GM12801 (cell line): ENCODE results near the gene TSPAN18.

ENCODE experiments used
- TF ChIP-seq, protein P1 (sequence below): IDR thresholded peaks from one replicate; pipeline ENCODE4 v1.5.1; 2011; ENCODE audit warnings: control low read depth; ENCODE audit not compliant: insufficient read length; ENCODE audit errors: extremely low read depth

Gene TSPAN18, protein sequence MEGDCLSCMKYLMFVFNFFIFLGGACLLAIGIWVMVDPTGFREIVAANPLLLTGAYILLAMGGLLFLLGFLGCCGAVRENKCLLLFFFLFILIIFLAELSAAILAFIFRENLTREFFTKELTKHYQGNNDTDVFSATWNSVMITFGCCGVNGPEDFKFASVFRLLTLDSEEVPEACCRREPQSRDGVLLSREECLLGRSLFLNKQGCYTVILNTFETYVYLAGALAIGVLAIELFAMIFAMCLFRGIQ

DNA sequence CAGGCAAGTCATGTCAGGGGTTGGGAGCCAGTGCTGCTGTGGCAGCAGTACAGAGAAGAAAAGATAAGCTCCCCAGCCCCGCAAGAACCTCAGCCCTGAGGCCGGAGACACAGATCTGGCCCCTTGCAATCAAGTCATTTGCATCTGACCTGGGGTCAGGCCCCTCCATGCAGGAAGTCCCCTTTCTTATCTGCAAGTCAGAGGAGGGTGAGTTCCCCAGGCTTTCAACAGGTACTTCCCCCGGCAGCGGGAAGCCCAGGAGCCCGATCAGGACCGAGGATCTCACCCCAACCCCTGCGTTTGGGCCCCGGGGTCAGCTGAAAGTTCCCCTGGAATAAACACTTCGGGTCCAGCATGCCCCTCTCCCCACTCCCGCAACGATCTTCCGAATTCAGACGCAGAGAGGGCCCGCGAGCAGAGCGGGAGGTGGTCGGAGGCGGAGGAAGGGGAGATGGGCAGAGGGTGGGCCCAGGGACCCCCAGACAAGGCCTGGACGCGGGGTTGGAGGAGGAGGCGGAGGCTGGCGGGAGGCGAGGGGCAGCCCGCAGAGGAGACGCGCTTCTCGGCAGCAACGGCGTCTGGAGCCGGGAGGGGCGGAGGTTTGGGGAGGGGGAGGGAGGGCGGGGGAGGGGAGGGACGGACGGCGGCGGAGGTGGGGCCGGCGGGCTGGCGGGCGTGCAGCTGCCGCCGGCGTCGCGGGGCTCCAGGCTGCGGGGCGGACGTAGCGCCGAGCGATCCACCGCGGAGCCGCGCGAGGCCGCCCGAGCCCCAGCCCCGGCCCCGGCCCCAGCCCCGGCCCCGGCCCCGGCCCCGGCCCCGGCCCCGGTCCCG, at the start of gene TSPAN18:
Gene TSPAN18, plus strand, starts transcription at position 680 of the 831 bp plus-strand sequence. CDS start 179,455 bp downstream, outside the sequence.
- TF ChIP-seq, protein P1, sequence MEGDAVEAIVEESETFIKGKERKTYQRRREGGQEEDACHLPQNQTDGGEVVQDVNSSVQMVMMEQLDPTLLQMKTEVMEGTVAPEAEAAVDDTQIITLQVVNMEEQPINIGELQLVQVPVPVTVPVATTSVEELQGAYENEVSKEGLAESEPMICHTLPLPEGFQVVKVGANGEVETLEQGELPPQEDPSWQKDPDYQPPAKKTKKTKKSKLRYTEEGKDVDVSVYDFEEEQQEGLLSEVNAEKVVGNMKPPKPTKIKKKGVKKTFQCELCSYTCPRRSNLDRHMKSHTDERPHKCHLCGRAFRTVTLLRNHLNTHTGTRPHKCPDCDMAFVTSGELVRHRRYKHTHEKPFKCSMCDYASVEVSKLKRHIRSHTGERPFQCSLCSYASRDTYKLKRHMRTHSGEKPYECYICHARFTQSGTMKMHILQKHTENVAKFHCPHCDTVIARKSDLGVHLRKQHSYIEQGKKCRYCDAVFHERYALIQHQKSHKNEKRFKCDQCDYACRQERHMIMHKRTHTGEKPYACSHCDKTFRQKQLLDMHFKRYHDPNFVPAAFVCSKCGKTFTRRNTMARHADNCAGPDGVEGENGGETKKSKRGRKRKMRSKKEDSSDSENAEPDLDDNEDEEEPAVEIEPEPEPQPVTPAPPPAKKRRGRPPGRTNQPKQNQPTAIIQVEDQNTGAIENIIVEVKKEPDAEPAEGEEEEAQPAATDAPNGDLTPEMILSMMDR: no peak

DNA sequence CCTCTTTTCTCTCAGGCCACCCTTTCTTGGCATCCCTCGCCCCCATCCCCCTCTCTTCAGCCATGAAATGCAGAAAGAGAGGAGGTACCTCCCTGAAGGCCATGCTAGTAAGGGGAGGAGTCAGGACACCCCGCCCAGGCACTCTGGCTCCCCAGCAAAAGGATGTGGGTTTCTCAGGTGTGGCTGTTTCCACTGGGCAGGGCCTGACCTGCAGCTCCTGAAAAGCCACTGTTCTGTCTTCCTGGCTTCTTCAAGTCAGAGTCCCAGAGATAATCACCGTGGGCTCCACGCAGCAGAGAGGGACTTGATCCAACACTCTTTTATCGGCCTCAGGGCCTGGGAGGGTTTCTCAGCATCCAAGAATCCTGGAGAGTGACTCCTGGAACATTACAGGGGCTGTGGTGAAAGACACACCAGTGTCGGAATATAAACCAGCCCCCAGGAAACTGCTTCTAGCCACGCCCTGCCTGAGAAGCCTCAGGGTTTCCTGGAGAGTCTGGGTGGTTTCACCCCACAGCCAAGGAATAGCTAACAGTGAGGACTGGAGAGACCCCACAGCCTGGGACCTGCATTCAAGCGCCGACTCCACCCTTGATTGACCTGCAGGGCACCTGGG, 45.7 kb upstream of the TSPAN18 start:
- TF ChIP-seq, protein P1: no peak

DNA sequence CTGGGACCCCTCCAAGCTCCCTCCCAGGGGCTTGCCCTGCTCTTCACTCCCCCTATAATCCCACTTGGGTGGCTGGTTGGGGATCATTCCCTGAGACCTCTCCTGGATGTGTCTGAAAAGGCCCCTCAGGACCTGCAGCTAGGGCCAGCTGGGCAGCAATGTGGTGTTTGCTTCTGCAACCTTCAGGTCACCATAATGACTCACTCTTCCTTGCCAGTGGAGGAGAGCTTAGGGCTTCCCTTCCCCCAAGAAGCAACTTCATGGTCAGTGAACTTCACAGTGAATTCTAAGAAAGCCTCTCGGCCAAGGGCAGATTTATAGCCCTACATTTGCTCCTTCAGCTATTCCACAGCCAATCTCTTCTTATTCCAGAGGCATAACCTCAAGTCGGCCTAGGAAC, 45.1 kb upstream of the TSPAN18 start:
- TF ChIP-seq, protein P1: no peak

DNA sequence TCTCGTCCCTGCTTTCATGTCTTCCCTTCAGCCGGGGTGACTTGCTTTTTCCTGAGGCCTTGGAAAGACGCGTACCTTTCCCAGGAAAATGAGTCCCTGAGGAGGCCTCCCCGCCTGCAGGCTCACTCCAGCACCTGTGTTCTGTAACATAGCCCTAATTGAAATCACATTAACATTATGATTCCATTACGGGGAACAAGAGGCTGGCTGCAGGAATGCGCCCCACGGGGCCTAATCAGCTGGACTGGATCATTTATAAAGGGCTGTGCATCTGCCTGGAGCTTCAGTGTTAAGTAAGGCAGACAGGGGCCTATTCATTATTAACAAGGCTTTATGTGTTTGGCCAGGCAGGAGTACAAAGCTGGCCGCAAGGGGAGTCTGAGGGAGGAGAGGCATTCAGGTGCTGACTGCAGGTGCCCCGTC, 41.9 kb upstream of the TSPAN18 start:
- TF ChIP-seq, protein P1: no peak

DNA sequence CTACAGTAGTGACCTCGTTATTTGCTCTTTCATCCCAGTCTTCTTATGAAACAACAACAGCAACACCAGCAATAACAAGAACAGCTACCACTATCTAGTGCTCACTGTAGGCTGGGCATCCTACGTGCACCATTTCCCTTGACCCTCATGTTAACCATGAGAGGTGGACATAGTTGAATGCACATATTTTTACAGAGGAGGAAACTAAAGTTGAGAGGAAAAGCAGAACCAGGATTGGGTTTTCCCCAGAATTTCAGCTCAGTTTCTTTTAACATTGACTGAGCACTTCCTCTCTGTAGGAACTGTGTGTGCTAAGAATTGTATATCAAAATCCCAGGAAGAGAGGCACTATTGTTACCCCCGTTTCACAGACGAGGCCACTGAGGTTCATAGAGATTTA, 39.4 kb upstream of the TSPAN18 start:
- TF ChIP-seq, protein P1: no peak

DNA sequence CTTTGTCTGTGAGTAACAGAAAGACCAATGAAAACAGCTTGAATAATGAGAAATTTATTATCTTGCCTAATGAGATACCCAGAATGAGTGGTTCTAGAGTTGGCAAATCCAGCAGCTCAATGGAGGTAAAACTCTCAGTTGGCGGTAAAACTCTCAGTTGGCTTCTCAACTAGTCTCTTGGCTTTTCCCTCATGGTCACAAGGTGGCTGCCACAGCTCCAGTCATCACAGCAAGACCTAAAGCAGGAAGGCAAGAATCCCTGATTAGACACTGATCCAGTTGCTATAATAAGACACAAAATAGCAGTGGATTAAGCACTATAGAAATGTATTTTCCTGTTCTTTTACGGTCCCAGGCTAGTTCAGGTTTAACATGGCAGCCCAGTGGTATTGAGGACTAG, 37.5 kb upstream of the TSPAN18 start:
- TF ChIP-seq, protein P1: no peak

DNA sequence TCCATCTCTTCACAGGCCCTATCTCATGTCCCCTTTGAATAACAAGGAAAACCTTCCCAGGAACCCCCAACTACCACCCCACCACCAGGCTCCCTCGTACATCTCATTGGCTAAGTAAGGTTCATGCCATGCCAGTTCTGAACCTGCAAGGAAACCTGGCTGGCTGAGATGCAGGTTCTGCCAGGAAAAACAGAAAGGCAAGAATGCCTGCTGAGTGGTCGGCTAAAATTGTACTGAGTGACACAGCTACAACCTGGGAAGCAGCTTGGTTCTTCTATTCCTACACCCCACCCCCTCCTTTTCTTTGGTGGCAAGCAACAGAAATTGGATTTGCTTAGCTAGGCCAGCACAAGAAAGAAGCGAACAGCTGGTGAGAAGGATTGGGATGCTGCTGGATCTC, 36.1 kb upstream of the TSPAN18 start:
- TF ChIP-seq, protein P1: no peak
